NCI-H146 treated with DMSO at 0.1 percent for 48 hours (cell line): ENCODE data around the gene EMC6.
"Not testable (repeated sequence)": the region's sequence is repeated elsewhere in the genome, so short reads cannot be mapped to it uniquely, and the experiment has no call there.

Source experiments
- DNase-seq: peaks from one replicate; lab custom pipeline; 2025; ENCODE audit not compliant: unreplicated experiment; lab: John Stamatoyannopoulos, UW

EMC6 gene

GRCh38 chr17:3679531-3680126 lies 11.0 kb downstream of the EMC6 start:
- no peak for DNase-seq

GRCh38 chr17:3681057-3681456 lies 12.4 kb downstream of the EMC6 start:
- no peak for DNase-seq

GRCh38 chr17:3681565-3681964 lies 13.0 kb downstream of the EMC6 start:
- DNase-seq: no peak

GRCh38 chr17:3682033-3682432 lies 13.4 kb downstream of the EMC6 start:
- DNase-seq: no peak

GRCh38 chr17:3683054-3683511 lies 14.5 kb downstream of the EMC6 start:
- DNase-seq: peak; percentile 5

- DNase-seq: no peak
Measured at GRCh38 chr17:3685174-3685573, 16.6 kb downstream of the EMC6 start.

- no peak for DNase-seq
Measured at GRCh38 chr17:3688027-3688553, 19.5 kb downstream of the EMC6 start.

- no peak for DNase-seq
Measured at GRCh38 chr17:3688852-3689261, 20.2 kb downstream of the EMC6 start.

GRCh38 chr17:3689262-3690093 lies 20.9 kb downstream of the EMC6 start:
- no peak for DNase-seq

GRCh38 chr17:3690094-3690715 lies 21.6 kb downstream of the EMC6 start:
- no peak for DNase-seq

GRCh38 chr17:3691617-3692067 lies 23.0 kb downstream of the EMC6 start:
- no peak for DNase-seq

- no peak for DNase-seq
Measured at GRCh38 chr17:3692346-3692745, 23.7 kb downstream of the EMC6 start.

GRCh38 chr17:3693141-3693540 lies 24.5 kb downstream of the EMC6 start:
- DNase-seq: no peak

GRCh38 chr17:3693829-3694231 lies 25.2 kb downstream of the EMC6 start:
- DNase-seq: no peak

GRCh38 chr17:3695129-3695722 lies 26.6 kb downstream of the EMC6 start:
- peak; percentile 60 for DNase-seq

GRCh38 chr17:3695723-3696411 lies 27.3 kb downstream of the EMC6 start, which contains the start of gene P2RX5:
Gene P2RX5 (minus strand): TSS chr17:3696155. CDS start chr17:3696005, 150 bp downstream.
- no peak for DNase-seq

GRCh38 chr17:3697103-3697476 lies 28.5 kb downstream of the EMC6 start:
- DNase-seq: no peak

GRCh38 chr17:3698139-3698538 lies 29.5 kb downstream of the EMC6 start:
- DNase-seq: no peak

GRCh38 chr17:3699951-3700350 lies 31.3 kb downstream of the EMC6 start:
- no peak for DNase-seq

- not testable (repeated sequence) for DNase-seq
Measured at GRCh38 chr17:3702041-3702539, 33.5 kb downstream of the EMC6 start.
